Inflammatory macrophage treated with lipopolysaccharide for 4 hours (primary cell): Measurements from ENCODE around the gene FAAP24.
"Not testable (repeated sequence)": the region's sequence is repeated elsewhere in the genome, so short reads cannot be mapped to it uniquely, and the experiment has no call there.

Experiments
- DNase-seq: peaks from one replicate; pipeline ENCODE4 v3.0.0-alpha.2; 2020

Gene FAAP24, protein sequence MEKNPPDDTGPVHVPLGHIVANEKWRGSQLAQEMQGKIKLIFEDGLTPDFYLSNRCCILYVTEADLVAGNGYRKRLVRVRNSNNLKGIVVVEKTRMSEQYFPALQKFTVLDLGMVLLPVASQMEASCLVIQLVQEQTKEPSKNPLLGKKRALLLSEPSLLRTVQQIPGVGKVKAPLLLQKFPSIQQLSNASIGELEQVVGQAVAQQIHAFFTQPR

DNA sequence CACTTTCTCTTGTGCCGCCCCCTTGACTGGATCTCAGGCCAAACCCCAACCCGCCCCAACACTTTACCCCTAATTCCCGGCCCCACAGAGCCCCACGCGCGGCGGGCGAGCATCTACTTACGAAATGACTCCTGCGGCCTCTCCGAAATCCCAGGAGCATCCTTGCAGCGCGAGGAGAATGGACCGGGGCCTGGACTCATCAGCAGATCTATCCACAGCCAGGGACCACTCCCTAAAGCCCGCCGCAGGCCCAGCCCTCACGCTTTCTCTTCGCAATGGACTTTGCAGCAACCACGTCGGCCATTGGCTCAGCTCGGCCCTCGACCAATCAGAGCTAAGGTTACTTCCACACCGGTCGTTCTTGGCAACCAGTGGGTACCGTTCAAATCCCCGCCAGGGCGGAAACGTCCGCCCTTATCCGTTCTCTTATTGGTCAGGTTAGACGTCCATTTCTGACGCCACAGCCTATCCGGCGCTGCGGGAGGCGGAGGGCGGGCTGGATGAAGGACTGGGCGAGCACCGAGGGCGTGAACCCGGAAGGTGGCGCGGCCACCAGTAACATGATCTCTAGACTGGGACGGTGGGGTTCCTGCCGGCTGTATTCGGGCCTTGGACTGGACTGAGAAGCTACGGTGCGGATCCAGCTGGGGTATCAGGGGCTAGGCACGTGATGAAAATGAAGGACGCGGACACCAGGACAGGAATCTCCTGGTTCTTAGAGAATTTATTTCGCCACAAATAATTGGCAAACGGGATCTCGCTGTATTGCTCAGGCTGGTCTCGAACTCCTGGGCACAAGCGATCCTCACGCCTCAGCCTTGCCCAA is at the start of gene FAAP24, which contains the start of gene CEP89:
TSS of gene FAAP24 (plus strand) at position 528 of the 826 bp plus-strand sequence. CDS start 955 bp downstream, outside the sequence.
TSS of gene CEP89 (minus strand) at position 244 of the 826 bp plus-strand sequence. CDS start at position 160, 84 bp downstream.
- DNase-seq = peak; percentile 100

GRCh38 chr19:32924200-32924599 is 47.8 kb upstream of the FAAP24 start:
- DNase-seq = no peak

DNA sequence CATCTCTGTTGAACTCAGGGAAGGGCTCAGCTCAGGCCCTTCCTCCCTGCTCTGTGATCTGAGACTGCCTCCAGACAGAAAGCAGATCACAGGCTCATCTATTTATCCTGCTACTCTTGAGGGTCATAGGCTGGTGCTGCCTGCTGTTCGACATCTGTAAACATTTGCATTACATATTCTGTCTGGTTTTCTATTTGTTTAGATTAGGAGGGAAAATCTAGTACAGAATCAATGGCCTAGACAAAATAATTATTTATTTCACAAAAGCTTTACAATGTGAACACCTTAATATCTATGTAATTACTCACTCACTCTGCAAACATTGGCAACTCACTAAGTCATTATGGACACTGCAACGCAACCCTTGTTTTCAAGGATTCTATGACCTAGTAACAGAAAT is 43.2 kb upstream of the FAAP24 start:
- no peak for DNase-seq

GRCh38 chr19:32930567-32930966 is 41.5 kb upstream of the FAAP24 start:
- no peak for DNase-seq

GRCh38 chr19:32933571-32933970 is 38.5 kb upstream of the FAAP24 start:
- DNase-seq = no peak

GRCh38 chr19:32935629-32936028 is 36.4 kb upstream of the FAAP24 start:
- DNase-seq = no peak

DNA sequence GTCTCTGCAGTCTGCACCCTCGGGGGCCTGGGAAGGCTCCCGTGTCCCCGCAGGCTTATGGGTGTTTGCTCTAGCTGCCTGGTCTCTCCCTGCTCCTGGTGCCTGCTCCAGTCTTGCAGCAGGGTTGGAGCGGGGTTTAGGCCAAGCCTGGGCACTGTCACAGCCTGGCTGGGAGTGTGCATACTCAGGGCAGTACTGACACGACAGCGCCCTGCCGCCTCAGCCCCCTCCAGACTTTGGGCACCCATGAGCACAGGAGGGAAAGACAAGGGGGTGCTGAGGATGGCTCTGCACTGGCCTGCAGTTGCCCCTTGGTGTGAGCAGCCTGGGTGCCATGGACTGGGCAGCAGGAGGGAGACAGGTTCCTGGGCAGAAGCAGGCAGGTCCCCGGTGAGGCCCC is 36.0 kb upstream of the FAAP24 start:
- DNase-seq = no peak

- DNase-seq = not testable (repeated sequence)
These were observed 30.8 kb upstream of the FAAP24 start for GRCh38 chr19:32941273-32941672.

GRCh38 chr19:32945260-32945659 is 26.8 kb upstream of the FAAP24 start:
- no peak for DNase-seq

GRCh38 chr19:32966750-32967149 is 5.3 kb upstream of the FAAP24 start:
- DNase-seq = no peak

DNA sequence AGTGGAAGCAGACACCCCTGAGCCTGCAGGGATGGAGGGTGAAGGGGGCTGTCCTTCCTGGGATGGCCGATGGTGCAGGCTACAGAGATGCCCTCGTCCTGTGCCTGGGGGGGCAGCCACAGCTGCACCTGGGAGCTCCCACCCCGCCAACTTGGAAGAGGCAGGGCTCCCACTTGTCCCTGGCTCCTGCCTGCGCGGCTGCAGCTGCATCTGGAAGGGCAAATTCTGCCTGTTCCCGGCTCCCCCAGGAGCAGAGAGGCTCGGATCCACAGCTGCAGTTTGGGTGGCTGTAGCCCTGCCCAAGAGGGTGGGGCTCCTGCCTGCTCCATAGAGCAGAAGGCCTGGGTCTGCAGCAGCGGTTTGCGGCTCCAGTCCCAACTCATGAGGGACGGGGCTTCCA is 2.5 kb upstream of the FAAP24 start:
- no peak for DNase-seq

DNA sequence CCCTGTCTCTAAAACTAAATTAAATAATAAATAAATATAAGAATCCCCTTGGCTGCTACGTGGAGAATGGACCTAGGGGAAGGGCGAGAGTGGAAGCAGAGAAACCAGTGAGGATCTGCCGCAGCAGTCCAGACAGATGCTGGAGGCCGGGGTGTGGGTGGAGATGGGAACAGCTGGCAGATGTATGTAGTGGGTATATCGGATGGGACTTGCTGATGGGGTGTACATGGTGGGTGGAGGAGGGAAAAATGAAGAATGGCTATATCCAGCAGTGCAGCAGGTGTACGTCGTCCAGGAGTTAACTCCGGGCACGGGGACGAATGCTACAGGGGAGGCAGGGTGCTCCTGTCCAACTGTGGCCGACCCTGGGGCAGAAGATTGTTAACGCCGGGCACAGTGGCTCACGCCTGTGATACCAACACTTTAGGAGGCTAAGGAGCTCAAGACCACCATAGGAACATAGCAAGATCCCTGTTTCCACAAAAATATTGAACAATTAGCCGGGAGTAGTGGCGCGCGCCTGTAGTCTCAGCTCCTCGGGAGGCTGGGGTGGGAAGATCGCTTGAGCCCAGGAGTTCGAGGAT is 938 bp upstream of the FAAP24 start:
- DNase-seq = no peak

DNA sequence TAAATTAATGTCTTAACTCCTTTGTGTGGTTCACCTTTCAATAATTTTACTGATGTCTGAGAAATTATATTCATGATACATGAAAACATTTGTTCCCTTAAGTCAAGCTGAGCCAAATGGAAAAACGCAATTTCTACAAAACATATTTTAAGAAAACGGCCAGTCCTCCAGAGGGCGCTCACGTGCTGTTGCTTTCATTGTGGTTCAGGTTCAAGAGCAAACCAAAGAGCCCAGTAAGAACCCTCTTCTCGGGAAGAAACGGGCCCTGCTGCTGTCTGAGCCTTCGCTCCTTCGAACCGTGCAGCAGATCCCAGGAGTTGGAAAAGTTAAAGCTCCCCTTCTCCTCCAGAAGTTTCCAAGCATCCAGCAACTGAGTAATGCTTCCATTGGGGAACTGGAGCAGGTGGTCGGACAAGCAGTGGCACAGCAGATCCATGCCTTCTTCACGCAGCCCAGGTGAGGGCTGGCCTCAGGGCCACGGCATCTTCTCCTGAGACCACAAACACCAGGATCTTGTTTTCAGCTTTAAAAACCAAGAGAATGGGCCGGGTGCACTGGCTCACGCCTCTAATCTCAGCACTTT is 4.3 kb downstream of the FAAP24 start:
- peak; percentile 46 for DNase-seq

DNA sequence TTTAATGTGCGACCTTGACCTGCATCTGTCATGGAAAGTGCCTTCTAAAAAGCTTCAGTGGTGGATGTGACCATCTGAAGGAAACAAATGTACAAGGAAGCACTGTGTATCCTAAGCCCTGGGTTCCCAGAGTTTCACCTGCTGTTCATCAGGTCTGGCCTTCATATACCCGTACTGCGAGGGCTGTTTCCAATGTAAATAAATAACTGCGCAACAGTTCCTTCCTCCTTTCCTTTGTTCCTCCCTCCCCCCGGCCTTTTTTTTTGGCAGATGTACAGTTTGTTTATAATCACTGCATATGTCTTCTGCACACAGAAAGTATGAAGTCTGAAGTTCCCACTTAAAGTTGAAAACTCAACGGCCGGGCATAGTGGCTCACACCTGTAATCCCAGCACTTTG is 5.2 kb downstream of the FAAP24 start:
- DNase-seq = no peak

DNA sequence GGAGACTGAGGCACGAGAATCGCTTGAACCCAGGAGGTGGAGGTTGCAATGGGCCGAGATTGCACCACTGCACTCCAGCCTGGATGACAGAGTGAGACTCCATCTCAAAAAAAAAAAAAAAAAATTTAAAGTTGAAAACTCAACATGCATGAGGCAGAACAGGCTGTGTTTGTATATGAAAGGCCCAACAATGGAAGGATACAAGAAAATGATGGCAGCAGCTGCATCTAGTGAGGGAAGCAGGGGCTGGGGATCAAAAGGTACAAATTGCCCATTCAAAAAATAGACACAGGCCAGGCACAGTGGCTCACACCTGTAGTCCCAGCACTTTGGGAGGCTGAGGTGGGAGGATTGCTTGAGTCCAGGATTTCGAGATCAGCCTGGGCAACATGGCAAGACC is 5.8 kb downstream of the FAAP24 start:
- DNase-seq = not testable (repeated sequence)

DNA sequence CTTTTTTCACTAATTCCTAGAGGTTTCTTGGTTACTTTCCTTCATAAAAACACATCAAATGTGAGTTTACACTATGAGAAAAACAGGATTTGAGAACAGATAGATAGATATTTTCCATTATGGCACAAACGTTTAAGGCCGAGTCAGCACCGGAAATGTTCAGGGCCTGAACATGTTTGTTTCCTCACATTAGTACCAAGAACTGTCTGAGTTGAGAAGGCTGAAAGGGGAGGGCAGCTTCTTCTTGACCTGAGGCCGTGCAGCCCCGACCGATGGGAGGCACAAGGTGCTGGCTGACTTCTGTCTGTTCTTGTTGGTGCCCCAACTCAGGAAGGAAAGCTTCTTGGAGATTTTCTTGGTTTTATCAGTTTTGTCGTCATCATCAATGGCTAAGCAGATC is 7.8 kb downstream of the FAAP24 start:
- not testable (repeated sequence) for DNase-seq

GRCh38 chr19:32982488-32982887 is 10.4 kb downstream of the FAAP24 start:
- not testable (repeated sequence) for DNase-seq

DNA sequence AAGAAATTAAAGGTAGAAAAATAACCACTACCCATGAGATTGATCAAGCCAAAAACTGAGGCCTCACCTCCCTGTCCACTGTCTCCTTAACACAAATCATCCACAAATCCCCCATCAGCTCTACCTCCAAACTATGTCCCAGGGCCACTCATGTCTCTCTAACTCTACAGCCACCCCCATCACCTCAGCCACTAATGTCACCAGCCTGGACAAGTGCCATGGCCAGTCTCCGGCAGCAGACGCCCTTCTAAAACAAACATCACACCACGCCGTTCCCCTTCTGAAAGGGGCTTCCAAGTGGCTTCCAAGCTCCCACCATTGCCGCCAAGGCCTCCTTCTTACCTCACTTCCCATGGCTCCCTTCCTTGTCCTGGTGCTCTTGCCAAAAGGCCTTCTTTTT is 16.2 kb downstream of the FAAP24 start:
- DNase-seq = not testable (repeated sequence)

- DNase-seq = no peak
These were observed 16.7 kb downstream of the FAAP24 start for GRCh38 chr19:32988724-32989123.

- DNase-seq = not testable (repeated sequence)
These were observed 23.9 kb downstream of the FAAP24 start for GRCh38 chr19:32995966-32996365.

GRCh38 chr19:32997061-32997464 is 25.0 kb downstream of the FAAP24 start:
- not testable (repeated sequence) for DNase-seq

DNA sequence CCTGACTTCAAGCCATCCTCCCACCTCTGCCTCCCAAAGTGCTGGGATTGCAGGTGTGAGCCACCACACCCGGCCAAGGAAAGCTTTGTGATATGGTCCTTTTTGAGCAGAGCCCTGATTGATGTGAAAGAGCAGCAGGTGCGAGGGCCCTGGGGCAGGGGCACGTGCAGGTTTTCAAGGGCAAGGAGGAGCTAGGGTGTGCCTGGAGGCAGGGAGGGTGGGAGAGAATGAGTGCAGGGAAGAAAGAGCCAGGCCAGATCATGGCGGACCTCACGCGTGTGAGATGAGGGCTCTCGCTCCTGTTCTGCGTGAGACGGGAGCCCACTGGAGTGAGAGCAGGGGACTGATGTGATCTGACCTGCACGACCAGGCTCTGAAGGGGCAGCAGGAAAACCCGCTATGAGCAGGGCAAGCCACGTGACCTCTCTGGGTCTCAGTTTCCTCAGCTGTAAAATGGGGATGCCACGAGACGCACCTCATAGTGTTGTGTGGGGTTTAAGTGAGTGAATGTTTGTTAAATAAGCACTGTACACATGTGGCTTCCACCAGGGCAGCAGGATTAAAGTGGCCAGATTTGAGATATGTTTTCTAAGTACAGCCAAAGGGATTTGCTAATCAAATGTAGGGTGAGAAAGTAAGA is 25.8 kb downstream of the FAAP24 start:
- no peak for DNase-seq

GRCh38 chr19:32998722-32999121 is 26.7 kb downstream of the FAAP24 start:
- no peak for DNase-seq
